HG02970 (cell line): ENCODE measurements around the gene NSFL1C.

ENCODE experiments used
- ATAC-seq: cut with Tn5 transposase; IDR thresholded peaks from one replicate; pipeline ENCODE4 v1.9.1; 2021; ENCODE audit warnings: mild to moderate bottlenecking, moderate library complexity, moderate number of reproducible peaks; ENCODE audit not compliant: unreplicated experiment, low FRiP score

NSFL1C gene

DNA sequence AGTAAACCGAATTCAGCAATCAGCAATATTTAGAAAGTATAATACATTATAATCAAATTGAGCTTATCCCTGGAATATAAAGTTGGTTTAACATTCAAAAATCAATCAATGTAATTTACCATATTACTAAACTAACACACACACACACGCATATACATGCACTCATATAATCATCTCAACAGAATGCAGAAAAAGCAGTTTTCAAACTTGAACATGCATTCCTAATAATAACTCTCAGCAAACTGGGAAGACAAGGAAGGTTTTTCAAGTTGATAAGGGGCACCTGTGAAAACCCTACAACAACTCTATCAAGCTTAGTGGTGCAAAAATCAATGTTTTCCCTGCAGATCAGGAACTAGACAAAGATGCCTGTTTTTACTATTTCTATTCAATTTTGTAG, 19.9 kb upstream of the NSFL1C start:
- ATAC-seq, result no peak

GRCh38 chr20:1484438-1485116, 17.9 kb upstream of the NSFL1C start:
- ATAC-seq, result no peak

DNA sequence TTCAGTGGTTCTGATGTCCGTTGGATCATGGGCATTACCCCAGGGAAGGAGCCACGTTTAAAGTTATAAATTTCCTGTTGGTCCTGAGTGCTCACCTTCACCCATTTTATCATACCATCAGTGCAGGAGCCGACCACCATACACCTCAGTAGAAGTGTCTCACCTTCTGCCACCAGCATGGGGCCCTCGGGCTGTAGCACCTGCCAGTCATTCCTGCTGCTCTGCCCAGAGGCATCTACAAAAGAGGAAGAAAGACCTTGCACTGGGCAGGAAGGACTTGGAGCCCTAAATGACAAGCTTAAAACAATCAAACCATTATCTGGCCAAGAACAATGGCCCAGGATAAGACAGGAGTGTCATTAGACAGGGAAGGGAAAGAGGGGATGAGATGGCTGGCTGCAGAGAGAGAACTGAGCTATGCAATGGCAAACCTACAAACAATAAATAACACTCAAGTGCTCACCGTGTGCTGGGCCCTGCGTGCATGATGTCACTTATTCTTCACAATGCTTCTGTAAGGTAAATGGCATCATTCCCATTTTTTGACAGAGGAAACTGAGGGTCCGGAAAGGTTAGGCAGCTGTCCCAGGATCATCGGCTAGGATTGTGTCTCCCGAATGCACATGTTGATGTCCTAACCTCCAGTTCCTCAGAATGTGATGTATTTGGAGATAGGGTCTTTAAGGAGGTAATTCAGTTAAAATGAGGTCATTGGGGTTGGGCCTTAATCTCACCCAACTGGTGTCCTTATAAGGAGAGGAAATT, 13.4 kb upstream of the NSFL1C start:
- no peak for ATAC-seq

DNA sequence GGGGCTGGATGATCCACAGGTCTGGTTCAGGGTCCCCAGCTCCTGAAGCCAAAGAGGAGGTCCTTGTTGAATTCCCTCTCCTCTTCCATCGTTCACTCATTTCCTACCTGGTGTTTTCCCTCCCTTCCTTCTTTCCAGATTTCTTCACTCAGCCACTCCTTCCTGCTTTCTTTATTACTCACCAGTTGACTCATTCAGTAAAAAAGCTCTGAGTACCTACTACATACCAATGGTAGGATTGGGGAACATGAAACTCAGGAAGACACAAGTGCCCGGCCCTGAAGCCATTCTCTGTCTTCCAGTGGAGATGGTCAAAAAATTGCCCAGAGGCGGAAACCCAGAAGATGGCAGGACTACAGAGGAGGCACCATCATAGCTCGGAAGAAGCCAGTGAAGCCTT, 11.9 kb upstream of the NSFL1C start:
- ATAC-seq, result no peak

DNA sequence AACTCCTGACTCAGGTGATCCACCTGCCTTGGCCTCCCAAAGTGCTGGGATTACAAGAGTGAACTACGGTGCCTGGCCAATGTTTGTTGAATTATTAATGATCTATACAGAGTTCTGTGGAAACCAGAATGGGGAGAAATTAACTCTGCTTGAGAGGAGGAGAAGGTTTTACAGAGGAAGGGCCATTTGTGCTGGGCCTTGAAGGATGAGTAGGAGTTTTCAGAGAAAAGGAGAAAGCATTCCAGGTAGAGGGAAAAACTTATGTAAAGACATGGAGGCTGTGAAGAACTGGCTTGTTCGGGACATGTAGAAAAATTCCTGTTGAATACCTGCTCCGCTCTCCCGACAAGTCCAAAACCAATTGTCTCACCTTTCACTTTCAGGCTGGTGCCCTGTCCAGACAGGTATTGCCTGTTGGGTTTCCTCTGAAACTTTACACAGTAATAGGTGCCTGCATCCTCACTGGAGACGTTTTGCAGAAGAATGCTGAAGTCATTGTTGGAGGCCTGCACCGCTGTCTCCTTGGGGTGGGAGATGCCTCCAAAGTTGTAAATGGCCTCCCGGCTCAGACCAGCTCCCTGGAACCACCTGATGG, 11.3 kb upstream of the NSFL1C start:
- ATAC-seq, result no peak

DNA sequence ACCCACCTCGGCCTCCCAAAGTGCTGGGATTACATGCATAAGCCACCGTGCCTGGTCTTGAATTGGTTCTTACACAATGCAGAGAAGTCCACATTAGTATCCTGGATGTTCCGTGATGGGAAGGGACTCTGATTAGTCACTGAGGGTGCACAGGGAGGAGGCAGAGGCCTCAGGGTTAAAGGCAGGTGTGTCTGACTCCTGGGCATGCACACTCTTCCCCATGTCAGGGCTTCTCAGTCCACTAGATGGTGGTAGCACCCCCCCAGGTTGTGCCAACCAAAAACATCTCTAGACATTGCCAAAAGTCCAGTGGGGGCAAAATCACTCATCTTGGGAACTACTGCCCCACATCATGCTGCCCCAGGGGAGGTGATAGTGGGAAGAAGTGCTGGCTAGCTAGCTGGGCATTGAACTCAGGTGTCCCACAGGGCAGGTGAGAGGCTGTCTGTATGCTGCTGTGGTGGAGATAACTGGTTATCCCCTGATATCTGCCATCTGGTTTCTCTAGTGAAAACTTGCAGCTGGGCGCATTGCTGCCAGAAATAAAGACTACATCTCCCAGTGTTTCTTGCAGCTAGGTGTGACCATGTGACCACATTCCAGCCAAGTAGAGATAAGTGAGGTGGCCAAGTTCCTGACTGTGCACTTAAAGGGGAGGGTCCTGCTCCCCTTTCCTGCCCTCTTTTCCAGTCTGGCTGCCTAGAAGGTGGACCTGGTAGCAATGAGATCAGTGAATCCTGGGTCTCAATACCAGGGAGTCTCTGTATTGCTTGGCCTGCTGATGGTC, 8.4 kb upstream of the NSFL1C start:
- no peak for ATAC-seq

GRCh38 chr20:1474325-1474724, 7.7 kb upstream of the NSFL1C start:
- no peak for ATAC-seq

DNA sequence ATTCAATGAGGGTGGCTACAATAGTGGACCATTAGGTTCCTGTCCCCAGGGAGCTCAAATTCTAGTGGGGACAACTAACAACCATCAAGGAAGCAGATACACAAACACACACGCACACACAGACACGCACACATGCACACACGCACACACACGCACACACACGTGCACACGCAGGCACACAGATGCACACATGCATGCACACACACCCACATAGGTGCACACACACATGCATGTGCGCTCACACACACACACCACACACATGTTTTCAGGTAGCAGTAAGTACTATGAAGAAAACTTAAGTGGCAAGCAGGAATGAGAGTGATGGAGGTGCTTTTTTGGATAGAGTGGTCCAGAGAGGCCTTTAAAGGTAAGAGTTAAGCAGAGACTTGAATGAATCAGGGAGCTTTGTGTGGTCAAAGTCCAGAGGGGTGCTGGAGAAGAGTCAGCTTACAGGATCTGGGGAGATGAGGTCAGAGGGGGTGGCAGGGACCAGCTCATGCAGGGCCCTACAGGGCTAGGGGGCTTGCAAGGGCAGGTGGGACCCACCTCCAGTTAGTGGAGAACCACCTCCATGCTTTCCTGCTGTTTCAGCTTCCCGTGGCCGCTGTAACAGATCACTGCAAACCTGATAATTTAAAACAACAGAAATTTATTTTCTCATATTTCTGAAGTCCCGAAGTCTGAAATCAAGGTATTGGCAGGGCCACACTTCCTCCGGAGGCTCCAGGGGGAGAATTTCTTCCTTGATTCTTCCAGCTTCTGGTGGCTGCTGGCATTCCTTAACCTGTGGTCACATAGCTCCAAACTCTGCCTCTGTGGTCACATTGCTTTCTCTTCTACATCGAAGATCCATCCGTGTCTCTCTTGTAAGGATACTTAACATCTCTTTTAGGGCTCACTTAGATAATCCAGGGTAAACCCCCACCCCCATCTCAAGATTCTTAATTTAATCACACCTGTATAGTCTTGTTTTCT, 6.9 kb upstream of the NSFL1C start:
- ATAC-seq, result no peak

GRCh38 chr20:1472556-1473245, 6.1 kb upstream of the NSFL1C start:
- no peak for ATAC-seq

GRCh38 chr20:1471242-1471641, 4.6 kb upstream of the NSFL1C start:
- no peak for ATAC-seq

DNA sequence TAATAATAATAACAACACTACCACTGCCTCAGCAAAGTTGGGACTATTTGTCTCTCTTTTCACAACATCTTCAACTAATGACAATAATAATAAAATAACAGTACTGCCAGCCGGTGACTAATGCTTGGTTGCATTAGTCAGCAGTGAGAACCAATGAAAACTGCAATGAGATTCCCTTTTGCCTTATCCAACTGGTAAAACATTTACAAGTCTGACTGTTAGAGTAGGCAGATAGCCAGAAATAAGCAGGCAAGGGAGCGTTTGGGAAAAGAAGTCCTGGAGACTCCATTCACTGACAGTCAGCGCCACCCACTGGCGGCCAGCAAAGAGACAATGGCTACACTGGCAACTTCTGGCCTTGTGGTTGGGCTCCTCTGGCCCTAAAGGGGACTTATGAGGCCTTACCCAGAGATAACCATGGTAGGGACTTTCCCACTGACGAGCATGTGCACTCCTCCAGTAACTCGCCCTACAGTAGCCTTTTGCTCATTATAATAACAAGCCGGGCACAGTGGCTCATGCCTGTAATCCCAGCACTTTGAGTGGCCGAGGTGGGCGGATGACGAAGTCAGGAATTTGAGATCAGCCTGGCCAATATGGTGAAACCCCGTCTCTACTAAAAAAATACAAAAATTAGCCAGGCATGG, 3.4 kb upstream of the NSFL1C start:
- no peak for ATAC-seq

GRCh38 chr20:1469306-1469905, 2.8 kb upstream of the NSFL1C start:
- no peak for ATAC-seq

DNA sequence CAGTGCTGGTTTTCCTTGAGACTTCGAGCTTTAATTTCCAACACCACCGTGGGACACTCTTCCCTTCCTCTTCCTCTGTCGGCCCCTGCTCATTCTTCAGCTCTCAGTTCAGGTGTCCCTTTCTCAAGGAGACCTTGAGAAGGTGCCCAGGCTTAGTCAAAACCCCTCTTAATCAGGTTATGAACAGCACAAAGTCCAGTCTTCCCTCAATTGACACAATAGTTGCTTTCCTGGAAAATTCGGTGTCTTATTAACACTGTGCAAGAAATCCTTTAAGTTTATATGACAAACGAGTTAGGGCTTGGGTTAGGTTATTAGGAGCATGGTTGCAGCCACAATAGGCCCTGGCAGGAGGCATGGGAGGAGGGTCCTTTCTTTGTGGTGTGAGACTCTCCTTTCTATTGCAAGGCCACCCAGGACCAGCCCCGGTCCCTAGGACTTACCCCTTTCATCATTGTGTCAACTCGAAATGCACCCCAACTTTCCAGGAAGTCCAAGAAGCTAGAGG, 1.5 kb upstream of the NSFL1C start:
- no peak for ATAC-seq

DNA sequence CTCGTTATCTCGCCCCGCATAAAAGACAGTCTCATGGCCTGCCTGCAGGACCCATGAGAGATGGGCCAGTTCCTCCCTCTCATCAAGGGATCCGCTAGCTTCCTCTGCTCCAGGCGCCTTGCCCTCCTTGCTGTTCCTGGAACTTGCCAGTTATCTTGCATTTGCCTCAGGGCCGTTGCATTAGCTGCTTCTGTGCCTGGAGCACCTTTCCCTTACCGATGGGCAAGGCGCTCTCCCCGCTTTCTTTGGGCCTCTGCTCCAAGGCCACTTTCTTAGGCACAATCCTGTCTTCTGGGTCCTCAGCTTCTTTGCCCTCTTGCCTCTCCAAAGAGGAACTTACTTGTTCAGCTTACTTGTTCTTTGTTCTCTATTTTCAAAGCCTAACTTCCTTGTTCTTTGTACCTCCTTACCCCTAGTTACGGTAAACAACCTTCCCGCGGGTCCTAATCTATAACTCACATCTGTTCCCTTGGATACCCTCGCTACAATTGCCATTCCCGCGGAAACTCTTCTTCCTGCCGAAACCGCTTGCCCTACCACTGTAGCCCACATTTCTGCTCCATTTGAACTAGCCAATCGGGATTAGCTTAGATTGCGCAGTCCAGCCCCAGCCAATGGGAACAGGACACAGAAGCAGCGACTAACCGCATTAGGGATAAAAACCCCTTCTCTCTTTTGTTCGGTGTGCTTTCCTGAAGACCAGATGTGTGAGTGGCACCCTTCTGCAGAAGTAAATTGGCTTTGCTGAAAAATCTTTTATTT, 887 bp upstream of the NSFL1C start:
- ATAC-seq, result no peak

GRCh38 chr20:1467082-1467354, 369 bp upstream of the NSFL1C start:
- no peak for ATAC-seq

DNA sequence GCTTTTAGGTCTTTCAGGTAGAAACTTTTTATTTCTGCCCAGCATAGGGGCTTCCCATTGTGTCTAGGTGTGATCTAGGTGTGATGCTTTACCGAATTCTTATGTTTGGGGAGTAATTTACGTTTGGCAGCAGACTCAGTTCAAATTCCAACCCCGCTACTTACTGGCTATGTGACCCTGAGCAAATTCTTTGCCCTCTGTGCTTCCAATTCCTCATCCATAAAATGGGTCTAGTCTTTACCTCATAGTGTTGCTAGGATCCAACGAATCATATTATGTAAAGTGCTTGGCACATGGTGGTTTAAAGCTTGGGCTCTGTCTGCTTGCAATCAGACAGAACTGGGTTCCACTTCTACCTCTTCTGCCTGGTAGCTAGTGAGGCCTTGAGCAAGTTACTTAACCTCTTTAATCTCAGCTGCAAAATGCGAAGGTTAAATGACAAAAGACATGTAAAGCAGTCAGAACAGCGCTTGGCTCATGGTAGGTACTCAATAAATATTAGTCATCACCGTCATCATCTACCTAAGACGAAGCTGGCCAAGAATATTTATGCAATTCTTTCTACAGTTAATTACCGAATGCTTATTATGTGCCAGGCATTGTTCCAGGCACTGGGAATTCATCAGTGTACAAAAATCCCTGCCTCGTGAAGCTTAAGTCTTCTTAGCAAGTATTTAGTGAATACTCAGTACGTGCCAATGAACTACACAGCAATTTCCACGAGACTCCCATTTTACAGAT, 1.0 kb downstream of the NSFL1C start:
- no peak for ATAC-seq

DNA sequence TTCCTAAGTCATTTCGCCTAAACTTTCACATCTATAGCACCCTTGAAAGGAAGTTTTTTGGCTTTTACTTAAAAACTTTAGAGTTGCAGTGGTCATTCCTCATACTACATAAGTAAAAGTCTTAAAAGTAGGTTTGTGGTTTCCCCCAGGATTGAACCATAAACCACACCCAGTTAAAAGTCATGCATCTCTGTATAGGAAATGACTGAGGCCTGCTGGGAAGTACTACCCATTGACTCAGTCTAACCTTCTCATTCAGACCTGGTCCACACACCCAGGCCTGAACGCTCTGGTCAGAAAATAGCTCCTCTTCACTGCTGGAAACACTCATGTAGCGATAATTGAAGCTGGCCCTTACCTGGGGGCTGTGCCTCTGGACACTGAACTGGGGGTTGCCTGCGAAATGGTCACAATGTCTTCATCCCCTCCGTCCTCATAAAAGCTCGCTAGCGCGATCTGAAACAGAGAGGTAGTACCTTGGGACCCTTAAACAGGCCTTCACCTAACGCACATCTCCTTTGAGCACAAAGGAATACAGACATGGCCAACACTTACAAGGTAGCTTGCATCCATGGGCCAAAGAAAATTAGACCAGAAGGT, 2.6 kb downstream of the NSFL1C start:
- no peak for ATAC-seq
